ENCODE data around the gene MAP3K3.

GRCh38 chr17:63622574-63623390, 565 bp downstream of the MAP3K3 start:
- no peak for TF ChIP-seq BHLHE40 (IDR thresholded peaks at IDR 0.05; ENCODE audit: borderline replicate concordance)
- no peak for TF ChIP-seq NFRKB (IDR thresholded peaks at IDR 0.05)

Data from HEK293T (cell line).